HUES64 (cell line): ENCODE results near the gene CASP4.

Experiments used
- H3K27ac ChIP-seq: 2 replicates; pipeline ENCODE4 v1.7.0; 2013; ENCODE audit warnings: low read depth, low read length, inconsistent platforms
- H3K27me3 ChIP-seq: 2 replicates; pipeline ENCODE4 v1.6.1; 2013; ENCODE audit warnings: mild to moderate bottlenecking, low read length; ENCODE audit not compliant: insufficient read depth
- H3K36me3 ChIP-seq: 2 replicates; pipeline ENCODE4 v1.6.1; 2013; ENCODE audit warnings: mild to moderate bottlenecking, low read length; ENCODE audit not compliant: insufficient read depth
- H3K4me1 ChIP-seq: 2 replicates; pipeline ENCODE4 v1.6.1; 2013; ENCODE audit warnings: mild to moderate bottlenecking, low read length, moderate library complexity; ENCODE audit not compliant: insufficient read depth
- H3K4me3 ChIP-seq: 2 replicates; pipeline ENCODE4 v1.5.1; 2013; ENCODE audit warnings: mild to moderate bottlenecking, low read length, moderate library complexity
- H3K9ac ChIP-seq: 2 replicates; pipeline ENCODE4 v1.6.1; 2013; ENCODE audit warnings: mild to moderate bottlenecking, low read depth, low read length
- H3K9me3 ChIP-seq: 2 replicates; pipeline ENCODE4 v1.6.1; 2013; ENCODE audit warnings: low read depth, low read length; ENCODE audit not compliant: insufficient read depth
- WGBS: fragments of 150-250, 120-280 bp; methylation state at CpG from one replicate; pipeline ENCODE4 v1.1.7; 2013; ENCODE audit warnings: missing lambda C conversion rate; 5-methylcytosine and 5-hydroxymethylcytosine counted together

Gene CASP4

DNA sequence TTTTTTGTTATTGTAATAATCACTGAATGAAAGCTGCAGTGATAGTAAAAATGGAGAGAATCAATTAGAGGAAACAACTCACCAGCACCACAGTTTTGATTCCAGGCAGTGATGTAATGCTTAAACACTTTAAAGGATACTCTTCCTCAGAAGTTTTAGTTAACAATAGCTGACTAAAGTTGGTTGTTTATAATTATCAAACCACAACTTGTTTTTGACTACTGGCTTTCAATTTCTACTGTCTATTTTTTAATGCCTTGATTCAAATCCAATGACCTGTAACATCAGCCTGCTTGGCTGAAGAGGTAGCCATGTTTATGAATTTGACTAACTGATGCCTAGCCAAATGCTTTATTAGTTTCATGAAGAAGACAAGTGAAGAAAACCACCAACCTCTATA lies 51.9 kb downstream of the CASP4 start:
- Histone ChIP-seq H3K36me3 (no peaks in the 10 kb centered on the region), H3K9me3 (no peaks in the 10 kb centered on the region), H3K4me3 (no peak overlapping the region), H3K4me1 (no peaks in the 10 kb centered on the region), H3K9ac (no peak overlapping the region), H3K27me3 (no peaks in the 10 kb centered on the region), H3K27ac (no peak overlapping the region)

DNA sequence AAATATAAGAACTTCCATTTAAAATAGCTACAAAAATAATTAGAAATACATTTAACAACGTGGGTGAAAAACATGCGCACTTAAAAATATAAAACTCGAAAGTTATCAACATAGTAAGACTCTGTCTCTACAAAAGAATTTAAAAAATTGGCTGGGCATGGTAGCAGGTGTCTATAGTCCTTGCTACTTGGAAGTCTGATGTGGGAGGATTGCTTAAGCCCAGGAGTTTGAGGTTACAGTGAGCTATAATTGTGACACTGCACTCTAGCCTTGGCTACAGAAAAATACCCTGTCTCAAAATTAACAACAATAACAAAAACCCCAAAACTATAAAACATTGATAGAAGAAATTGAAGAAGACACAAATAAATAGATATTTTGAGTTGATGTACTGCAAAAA lies 56.3 kb downstream of the CASP4 start:
- no peaks in the 10 kb centered on the region for H3K9me3 ChIP-seq
- H3K4me3 ChIP-seq, result no peak overlapping the region
- H3K4me1 ChIP-seq, result no peaks in the 10 kb centered on the region
- H3K36me3 ChIP-seq, result no peaks in the 10 kb centered on the region
- H3K27me3 ChIP-seq, result no peaks in the 10 kb centered on the region
- no peak overlapping the region for H3K9ac ChIP-seq
- H3K27ac ChIP-seq, result no peak overlapping the region
- 100% methylated on average over 3 of the region's 3 CpGs for WGBS

DNA sequence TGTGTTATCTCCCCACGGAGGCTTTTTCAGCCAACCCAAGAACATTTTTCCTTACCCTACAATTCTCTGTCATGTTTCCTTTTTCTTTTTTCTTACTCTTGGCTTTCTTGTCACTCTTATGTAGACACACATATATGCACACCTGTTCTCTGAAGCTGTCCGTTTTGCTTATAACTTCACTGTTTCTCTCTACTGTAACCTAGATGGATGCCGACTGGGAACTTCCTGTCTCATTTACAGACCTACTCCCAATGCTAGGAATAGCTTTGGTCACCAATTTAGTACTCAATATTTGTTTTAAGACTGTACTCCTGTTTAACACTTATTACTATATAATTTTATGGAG lies 60.2 kb downstream of the CASP4 start:
- 94% methylated on average over 3 of the region's 3 CpGs for WGBS
- Histone ChIP-seq H3K9me3 (no peaks in the 10 kb centered on the region), H3K27ac (no peak overlapping the region), H3K4me1 (no peaks in the 10 kb centered on the region), H3K27me3 (no peaks in the 10 kb centered on the region), H3K4me3 (no peak overlapping the region), H3K36me3 (no peaks in the 10 kb centered on the region), H3K9ac (no peak overlapping the region)

DNA sequence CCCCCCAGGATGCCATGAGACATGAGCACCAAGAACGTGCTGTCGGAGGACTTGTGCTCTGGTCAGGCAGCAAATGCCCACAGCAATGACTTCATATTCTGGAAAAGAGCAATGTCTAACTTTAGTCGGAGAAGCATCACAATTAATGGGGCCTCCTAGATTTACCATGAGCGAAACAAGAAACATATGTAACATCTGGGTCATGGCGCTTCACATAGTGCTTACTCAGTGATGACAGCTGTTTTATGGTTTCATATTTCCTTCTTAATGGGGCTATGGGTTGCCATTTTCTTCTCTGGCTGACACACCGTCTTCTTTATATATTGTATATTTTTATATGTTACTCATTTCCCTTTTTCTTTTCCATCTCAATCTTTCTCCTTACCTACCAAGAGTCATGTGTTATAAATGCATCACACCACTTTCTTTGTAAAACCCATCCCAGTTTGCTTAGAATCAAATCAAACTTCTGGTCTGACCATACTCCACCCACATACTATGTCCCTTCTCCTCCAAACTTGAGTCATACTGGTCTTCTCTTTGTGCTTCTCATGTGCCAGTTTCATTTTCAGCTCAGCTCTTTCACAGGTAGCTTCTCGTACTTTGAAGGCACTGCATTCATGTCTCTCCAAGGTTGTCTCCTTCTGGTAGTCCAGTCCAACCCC lies 60.7 kb downstream of the CASP4 start:
- Histone ChIP-seq H3K36me3 (no peaks in the 10 kb centered on the region), H3K4me3 (no peak overlapping the region), H3K27ac (no peak overlapping the region), H3K9ac (no peak overlapping the region), H3K9me3 (no peaks in the 10 kb centered on the region), H3K4me1 (no peaks in the 10 kb centered on the region), H3K27me3 (no peaks in the 10 kb centered on the region)
- 81% methylated on average over 6 of the region's 7 CpGs for WGBS

DNA sequence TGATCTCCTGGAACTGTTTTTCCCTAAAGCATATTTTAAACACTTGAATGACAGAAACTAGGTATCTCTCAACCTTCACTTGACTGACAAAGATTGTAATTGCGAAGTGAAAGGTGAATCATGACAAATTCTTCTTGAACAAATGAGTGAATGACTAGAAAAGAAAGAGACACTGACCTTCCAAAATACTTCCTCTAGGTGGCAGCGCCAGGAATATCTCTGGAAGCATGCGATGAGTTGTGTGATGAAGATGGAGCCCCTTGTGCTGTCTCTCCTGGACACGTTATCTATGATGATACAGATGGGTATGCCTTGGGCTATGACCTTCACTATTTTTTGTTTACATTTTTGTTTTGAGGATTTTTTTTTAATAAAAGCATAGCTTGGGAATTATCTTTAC lies 63.1 kb downstream of the CASP4 start:
- H3K4me3 ChIP-seq, result no peak overlapping the region
- no peak overlapping the region for H3K27ac ChIP-seq
- H3K9me3 ChIP-seq, result no peaks in the 10 kb centered on the region
- no peak overlapping the region for H3K9ac ChIP-seq
- no peaks in the 10 kb centered on the region for H3K4me1 ChIP-seq
- no peaks in the 10 kb centered on the region for H3K36me3 ChIP-seq
- 98% methylated on average over 4 of the region's 4 CpGs for WGBS
- H3K27me3 ChIP-seq, result no peaks in the 10 kb centered on the region

DNA sequence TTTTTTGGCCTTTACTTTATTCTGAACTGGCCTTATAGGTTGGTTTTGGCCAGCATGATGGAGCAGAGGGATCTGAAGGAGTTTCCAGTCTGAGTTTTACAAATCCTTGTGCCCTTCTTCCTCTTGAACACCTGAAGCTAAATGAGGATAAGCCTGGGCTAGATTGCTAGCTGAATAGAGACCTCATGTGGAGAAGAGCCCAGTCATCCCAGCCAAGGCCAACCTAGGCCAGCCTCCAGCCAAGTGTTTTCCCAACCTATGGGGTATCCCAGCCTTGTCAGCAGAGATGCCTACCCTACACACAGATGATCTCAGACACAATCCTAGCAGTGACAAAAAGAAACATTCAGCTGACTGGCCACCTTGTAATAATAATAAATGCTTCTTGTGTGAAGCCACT lies 69.1 kb downstream of the CASP4 start:
- Histone ChIP-seq H3K27me3 (no peaks in the 10 kb centered on the region), H3K9ac (no peak overlapping the region), H3K9me3 (no peaks in the 10 kb centered on the region), H3K36me3 (no peaks in the 10 kb centered on the region), H3K4me1 (peaks cover 19% of the 10 kb centered on the region), H3K27ac (no peak overlapping the region), H3K4me3 (no peak overlapping the region)

DNA sequence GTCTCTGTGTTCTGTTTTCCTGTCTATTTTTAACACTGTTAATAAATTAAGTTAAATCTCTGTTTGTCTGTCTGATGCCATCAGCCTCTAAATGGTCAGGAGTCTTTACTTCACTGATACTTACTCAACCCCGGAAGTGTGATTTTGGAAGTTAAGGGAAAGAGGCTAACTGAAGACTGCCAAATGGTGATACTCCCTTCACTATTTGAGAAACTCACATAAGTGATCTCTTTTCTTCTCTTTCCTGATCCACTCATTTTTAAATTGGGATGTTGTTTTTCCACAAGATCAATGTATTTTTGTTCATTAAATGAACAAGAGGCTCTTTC lies 69.7 kb downstream of the CASP4 start:
- H3K9me3 ChIP-seq, result no peaks in the 10 kb centered on the region
- no peak overlapping the region for H3K4me3 ChIP-seq
- H3K27ac ChIP-seq, result no peak overlapping the region
- 83% methylated on average over 1 of the region's 1 CpG for WGBS
- no peaks in the 10 kb centered on the region for H3K36me3 ChIP-seq
- no peak overlapping the region for H3K9ac ChIP-seq
- no peaks in the 10 kb centered on the region for H3K27me3 ChIP-seq
- H3K4me1 ChIP-seq, result peaks cover 20% of the 10 kb centered on the region

DNA sequence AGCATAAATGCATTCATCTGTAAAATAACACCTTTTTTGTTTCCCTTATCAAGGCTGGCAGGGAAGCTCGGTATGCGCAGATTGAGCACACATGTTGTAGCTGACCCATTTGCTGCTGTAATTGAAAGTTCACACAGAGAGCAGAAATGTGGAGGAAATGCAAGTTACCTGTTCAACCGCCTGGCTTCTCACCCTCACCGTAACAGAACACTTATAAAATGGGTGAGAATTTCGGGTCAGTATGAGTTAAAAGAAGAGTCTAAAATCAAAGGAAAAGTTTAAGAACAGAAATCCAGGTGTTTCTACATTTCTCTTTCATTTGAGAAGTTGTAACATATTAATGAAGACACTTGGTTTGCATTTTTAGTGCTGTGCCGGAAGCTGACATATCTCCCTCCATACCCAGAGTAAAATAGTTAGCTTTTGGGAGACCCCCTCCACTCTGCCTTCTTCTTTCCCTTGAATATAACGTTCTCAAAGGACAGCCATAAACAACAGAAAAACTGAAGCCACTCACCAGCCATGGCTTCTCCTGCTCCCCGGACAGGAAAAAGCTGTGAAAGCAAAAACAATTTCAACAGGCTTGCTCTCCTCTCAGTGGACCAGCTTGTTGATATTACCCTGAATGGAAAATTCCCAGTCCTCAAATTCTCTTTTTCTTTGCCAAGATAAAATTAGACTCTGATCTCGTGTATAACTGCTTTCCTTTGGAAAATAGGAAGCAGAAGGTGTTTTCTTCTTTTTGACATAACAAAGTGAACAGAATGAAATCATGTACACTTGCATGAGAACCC lies 70.3 kb downstream of the CASP4 start, which contains the start of gene CASP12:
Gene CASP12, minus strand, starts transcription at position 570 of the 794 bp plus-strand sequence.
- Histone ChIP-seq H3K4me1 (peaks cover 20% of the 10 kb centered on the region), H3K36me3 (no peaks in the 10 kb centered on the region), H3K9me3 (no peaks in the 10 kb centered on the region), H3K27ac (no peak within 1 kb of the TSS), H3K27me3 (no peaks in the 10 kb centered on the region), H3K4me3 (no peak within 1 kb of the TSS), H3K9ac (no peak within 1 kb of the TSS)
- 90% methylated on average over 9 of the region's 9 CpGs for WGBS

DNA sequence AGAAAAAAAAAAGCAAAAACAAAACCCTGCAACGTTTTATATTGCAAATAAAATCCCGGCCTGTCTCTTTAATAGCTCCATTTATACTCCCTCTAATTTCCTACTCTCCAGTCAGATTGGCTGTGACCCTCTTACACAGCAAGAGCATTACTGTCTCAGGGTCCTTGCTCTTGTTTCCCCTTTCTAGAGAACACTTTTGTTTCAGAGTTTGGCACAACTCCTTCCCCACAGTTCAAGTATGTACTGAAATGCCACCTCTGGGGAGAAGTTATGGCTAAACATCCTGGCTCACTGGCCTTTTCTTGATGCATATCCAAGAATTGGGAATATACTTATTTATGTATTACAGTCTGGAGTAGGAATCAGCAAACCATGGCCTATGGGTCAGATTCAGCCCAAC lies 72.7 kb downstream of the CASP4 start:
- no peaks in the 10 kb centered on the region for H3K9me3 ChIP-seq
- H3K4me3 ChIP-seq, result no peak overlapping the region
- no peak overlapping the region for H3K9ac ChIP-seq
- H3K27ac ChIP-seq, result no peak overlapping the region
- H3K27me3 ChIP-seq, result no peaks in the 10 kb centered on the region
- no peaks in the 10 kb centered on the region for H3K36me3 ChIP-seq
- H3K4me1 ChIP-seq, result peaks cover 20% of the 10 kb centered on the region
- 82% methylated on average over 2 of the region's 2 CpGs for WGBS

DNA sequence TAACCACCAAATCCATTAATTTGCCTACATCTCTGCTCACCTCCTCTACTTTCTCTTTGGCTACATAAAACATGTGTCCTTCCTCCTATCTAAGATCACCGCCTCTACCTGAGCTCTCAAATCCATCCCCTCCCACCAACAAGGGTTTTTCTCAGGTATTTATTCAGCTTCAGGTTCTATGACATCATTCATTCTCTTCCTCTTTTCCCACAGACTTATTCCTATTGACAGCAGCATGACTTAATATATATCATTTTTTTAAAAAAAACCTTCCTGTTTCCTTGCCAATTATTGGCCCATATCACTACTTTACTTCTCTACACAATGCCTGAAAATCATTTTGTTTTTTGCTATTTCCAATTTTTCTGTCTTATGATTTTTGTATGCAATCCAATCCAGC lies 74.5 kb downstream of the CASP4 start:
- Histone ChIP-seq H3K27me3 (no peaks in the 10 kb centered on the region), H3K36me3 (no peaks in the 10 kb centered on the region), H3K4me3 (no peak overlapping the region), H3K9me3 (no peaks in the 10 kb centered on the region), H3K27ac (no peak overlapping the region), H3K9ac (no peak overlapping the region), H3K4me1 (peaks cover 16% of the 10 kb centered on the region; the same call in 1 of the 2 replicates)
- WGBS, result 96% methylated on average over 1 of the region's 1 CpG
